ENCODE data around the gene CCDC12. TPM values are rescaled to one million over a fixed set of nuclear protein-coding genes. Genes with fewer than 3 reads are reported as not detected.

Gene CCDC12
- total and polyA plus RNA-seq, 2 of the 13 experiments (the other 11 are each of a cell fraction or from before 2014, with no cell fraction given), result 30.1 to 49.5 TPM

DNA sequence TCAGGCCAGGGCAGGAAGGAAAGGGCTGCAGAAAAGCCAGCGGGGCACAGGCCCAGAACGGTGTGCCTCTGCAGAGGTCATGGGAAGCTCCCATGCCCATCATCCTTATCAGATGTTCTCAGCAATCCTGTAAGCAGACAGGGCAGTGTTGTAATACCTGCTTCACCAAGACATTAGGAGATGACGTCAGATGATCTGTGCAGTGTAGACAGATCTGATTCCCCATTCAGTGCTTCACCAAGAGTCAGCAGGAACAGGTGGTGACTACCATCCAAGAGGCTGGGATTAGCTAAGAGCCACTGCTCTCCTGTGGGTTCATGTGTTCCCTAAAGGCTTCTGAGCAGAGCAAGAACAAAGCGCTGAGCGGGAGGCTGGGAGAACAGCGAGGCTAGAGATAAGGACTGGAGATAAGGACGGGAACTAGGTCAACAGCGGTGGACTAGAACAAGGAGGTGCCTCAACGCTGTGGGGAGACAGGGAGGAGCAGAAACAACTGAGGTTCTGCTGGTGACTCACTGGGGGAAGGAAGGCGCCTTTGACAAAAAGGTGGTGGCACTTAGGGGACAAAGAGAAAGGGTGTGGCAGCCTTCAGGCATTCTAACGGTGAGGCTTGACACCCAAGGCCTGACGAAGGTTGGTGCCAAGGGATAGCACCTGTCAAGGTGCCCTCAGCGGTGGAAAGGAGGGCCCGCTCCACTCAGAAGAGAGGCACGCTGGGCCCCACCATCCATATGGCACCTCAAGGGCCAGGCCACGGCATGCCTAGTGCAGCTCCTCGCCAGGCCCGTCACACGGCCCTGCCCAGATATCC is 28.4 kb downstream of the CCDC12 start (continued):
- TF ChIP-seq KLF11 (CRISPR knock-in tag; IDR thresholded peaks at IDR 0.05) (no peak), ZNF792 (CRISPR knock-in tag; IDR thresholded peaks at IDR 0.05) (no peak), ZMYM2 (CRISPR knock-in tag; IDR thresholded peaks at IDR 0.05) (no peak), AGO1 (IDR thresholded peaks at IDR 0.05; ENCODE audit: low read depth, low read length, poor library complexity, severe bottlenecking) (no peak), ZNF30 (CRISPR knock-in tag; IDR thresholded peaks at IDR 0.05) (no peak), ZNF598 (CRISPR knock-in tag; IDR thresholded peaks at IDR 0.05; ENCODE audit: borderline replicate concordance) (no peak), SSRP1 (CRISPR knock-in tag; IDR thresholded peaks at IDR 0.05) (no peak), DPF2 (CRISPR knock-in tag; IDR thresholded peaks at IDR 0.05; ENCODE audit: borderline replicate concordance, low read depth) (no peak), TGIF2 (CRISPR knock-in tag; IDR thresholded peaks at IDR 0.05) (no peak), ZNF703 (CRISPR knock-in tag; IDR thresholded peaks at IDR 0.05; ENCODE audit: borderline replicate concordance) (no peak), FOXP4 (CRISPR knock-in tag; IDR thresholded peaks at IDR 0.05) (peak; percentile 57), ZNF710 (CRISPR knock-in tag; IDR thresholded peaks at IDR 0.05; ENCODE audit: borderline replicate concordance) (peak; percentile 65; the same call in 1 of the 2 replicates), ZNF737 (CRISPR knock-in tag; IDR thresholded peaks at IDR 0.05; ENCODE audit: borderline replicate concordance) (no peak), REL (CRISPR knock-in tag; conservative IDR thresholded peaks at IDR 0.05) (no peak), DZIP1 (CRISPR knock-in tag; IDR thresholded peaks at IDR 0.05) (no peak), GLI4 (CRISPR knock-in tag; IDR thresholded peaks at IDR 0.05; ENCODE audit: borderline replicate concordance) (0 out of 2 replicates have a peak, but pooled peaks have one; percentile 41), NFRKB (IDR thresholded peaks at IDR 0.05) (no peak)
- TF ChIP-seq, protein P1, sequence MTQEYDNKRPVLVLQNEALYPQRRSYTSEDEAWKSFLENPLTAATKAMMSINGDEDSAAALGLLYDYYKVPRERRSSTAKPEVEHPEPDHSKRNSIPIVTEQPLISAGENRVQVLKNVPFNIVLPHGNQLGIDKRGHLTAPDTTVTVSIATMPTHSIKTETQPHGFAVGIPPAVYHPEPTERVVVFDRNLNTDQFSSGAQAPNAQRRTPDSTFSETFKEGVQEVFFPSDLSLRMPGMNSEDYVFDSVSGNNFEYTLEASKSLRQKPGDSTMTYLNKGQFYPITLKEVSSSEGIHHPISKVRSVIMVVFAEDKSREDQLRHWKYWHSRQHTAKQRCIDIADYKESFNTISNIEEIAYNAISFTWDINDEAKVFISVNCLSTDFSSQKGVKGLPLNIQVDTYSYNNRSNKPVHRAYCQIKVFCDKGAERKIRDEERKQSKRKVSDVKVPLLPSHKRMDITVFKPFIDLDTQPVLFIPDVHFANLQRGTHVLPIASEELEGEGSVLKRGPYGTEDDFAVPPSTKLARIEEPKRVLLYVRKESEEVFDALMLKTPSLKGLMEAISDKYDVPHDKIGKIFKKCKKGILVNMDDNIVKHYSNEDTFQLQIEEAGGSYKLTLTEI (CRISPR knock-in tag; conservative IDR thresholded peaks at IDR 0.05), result no peak
- TF ChIP-seq, protein P2, sequence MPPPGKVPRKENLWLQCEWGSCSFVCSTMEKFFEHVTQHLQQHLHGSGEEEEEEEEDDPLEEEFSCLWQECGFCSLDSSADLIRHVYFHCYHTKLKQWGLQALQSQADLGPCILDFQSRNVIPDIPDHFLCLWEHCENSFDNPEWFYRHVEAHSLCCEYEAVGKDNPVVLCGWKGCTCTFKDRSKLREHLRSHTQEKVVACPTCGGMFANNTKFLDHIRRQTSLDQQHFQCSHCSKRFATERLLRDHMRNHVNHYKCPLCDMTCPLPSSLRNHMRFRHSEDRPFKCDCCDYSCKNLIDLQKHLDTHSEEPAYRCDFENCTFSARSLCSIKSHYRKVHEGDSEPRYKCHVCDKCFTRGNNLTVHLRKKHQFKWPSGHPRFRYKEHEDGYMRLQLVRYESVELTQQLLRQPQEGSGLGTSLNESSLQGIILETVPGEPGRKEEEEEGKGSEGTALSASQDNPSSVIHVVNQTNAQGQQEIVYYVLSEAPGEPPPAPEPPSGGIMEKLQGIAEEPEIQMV (CRISPR knock-in tag; IDR thresholded peaks at IDR 0.05; ENCODE audit: low read depth), result no peak
